ENCODE results near the gene TRPC3. TPM values are rescaled to one million over a fixed set of nuclear protein-coding genes. Genes with fewer than 3 reads are reported as not detected.
"Not testable (repeated sequence)": the region's sequence is repeated elsewhere in the genome, so short reads cannot be mapped to it uniquely, and the experiment has no call there.

Gene TRPC3
- polyA plus RNA-seq, 3 donors = not detected

DNA sequence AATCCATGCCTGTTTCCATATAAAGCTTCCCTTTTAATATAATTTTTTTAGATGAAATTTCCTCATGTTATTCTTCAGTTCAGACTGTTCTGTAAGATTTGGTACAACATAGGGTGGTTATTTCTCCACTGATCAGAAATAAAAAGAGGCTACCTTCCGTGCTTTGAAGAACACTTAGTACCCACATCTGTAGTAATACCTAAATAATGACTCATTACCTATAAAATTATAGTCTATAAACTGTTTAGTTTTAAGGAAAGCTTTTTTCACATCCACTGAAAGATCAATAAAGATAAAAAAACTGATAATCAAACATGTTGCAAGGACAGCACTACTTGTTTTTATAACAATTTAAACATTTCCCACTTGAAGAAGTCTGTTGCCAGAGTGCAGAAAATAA is 23.9 kb downstream of the TRPC3 start:
- Histone ChIP-seq H3K27ac (ENCODE audit: low read depth in 1 of 2, low read length in 2 of 2) (no peak overlapping the region), H3K79me2 (ENCODE audit: insufficient read depth, low read length) (no peaks in the 10 kb centered on the region), H3K27me3 (ENCODE audit: control insufficient read depth in 2 of 2, insufficient read depth in 2 of 2, low read length in 2 of 2) (peaks cover 5 to 21% of the 10 kb centered on the region in 2 donors), H3K4me3 (replicated peaks in 1 of 3; ENCODE audit: low read depth in 2 of 3, low read length in 3 of 3) (no peak overlapping the region), H3K9me3 (replicated peaks in 1 of 2; ENCODE audit: control insufficient read depth in 1 of 2, insufficient read depth in 1 of 2, low read length in 2 of 2) (no peaks in the 10 kb centered on the region), H3K9ac (ENCODE audit: insufficient read depth, low read length, poor library complexity, severe bottlenecking) (no peak overlapping the region), H4K20me1 (ENCODE audit: insufficient read depth, low read length) (no peaks in the 10 kb centered on the region), H3K4me2 (replicated peaks; ENCODE audit: extremely low read depth, low read length, poor library complexity, severe bottlenecking) (no peak overlapping the region), H3K4me1 (ENCODE audit: control insufficient read depth in 1 of 2, insufficient read depth in 2 of 2, low read length in 2 of 2) (no peaks in the 10 kb centered on the region), H3K36me3 (replicated peaks in 1 of 2; ENCODE audit: control insufficient read depth in 1 of 2, insufficient read depth in 2 of 2, low read length in 2 of 2) (no peaks in the 10 kb centered on the region), H2AFZ (ENCODE audit: insufficient read depth, low read depth, low read length, poor library complexity, severe bottlenecking) (no peak overlapping the region)
- peaks cover 0 to 2% (median 0%) of the 10 kb centered on the region in 7 donors for H3K9me3 Mint-ChIP-seq
- intact Hi-C loops (cut with micrococcal nuclease) = no loop called here
- no peaks in the 10 kb centered on the region for H3K4me1 Mint-ChIP-seq
- no peak for DNase-seq
- no CpG with 5 or more reads among the region's 1 CpG for WGBS (ENCODE audit: insufficient coverage)
- H3K27ac Mint-ChIP-seq = no peak overlapping the region
- H3K27me3 Mint-ChIP-seq (ENCODE audit: low read depth in 3 of 3) = peaks cover 15 to 33% (median 22%) of the 10 kb centered on the region in 3 donors
- H3K4me3 Mint-ChIP-seq = no peak overlapping the region
- no peak for TF ChIP-seq CTCF (IDR thresholded peaks at IDR 0.05)
- H3K36me3 Mint-ChIP-seq = no peaks in the 10 kb centered on the region

DNA sequence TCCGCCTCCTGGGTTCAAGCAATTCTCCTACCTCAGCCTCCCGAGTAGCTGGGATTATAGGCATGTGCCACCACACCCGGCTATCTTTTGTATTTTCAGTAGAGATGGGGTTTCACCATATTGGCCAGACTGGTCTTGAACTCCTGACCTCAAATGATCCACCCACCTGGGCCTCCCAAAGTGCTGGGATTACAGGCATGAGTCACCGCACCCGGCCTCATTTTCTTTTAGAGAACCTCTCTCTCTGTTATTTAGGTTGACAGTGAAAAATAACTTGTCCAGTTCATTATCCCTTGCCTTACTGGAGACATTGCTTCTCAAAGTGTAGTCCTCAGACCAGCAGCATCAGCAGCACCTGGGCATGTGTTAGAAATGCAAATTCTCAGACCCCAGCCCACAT is 25.4 kb downstream of the TRPC3 start:
- H3K4me3 Mint-ChIP-seq; H3K4me1 Mint-ChIP-seq; DNase-seq; H3K36me3 ChIP-seq (replicated peaks in 1 of 2; ENCODE audit: control insufficient read depth in 1 of 2, insufficient read depth in 2 of 2, low read length in 2 of 2); H3K9ac ChIP-seq (ENCODE audit: insufficient read depth, low read length, poor library complexity, severe bottlenecking); H3K79me2 ChIP-seq (ENCODE audit: insufficient read depth, low read length); H3K4me3 ChIP-seq (replicated peaks in 1 of 3; ENCODE audit: low read depth in 2 of 3, low read length in 3 of 3); H3K36me3 Mint-ChIP-seq; H3K27ac Mint-ChIP-seq; H3K4me1 ChIP-seq (ENCODE audit: control insufficient read depth in 1 of 2, insufficient read depth in 2 of 2, low read length in 2 of 2); intact Hi-C loops (cut with micrococcal nuclease); H3K9me3 ChIP-seq (replicated peaks in 1 of 2; ENCODE audit: control insufficient read depth in 1 of 2, insufficient read depth in 1 of 2, low read length in 2 of 2); H3K4me2 ChIP-seq (replicated peaks; ENCODE audit: extremely low read depth, low read length, poor library complexity, severe bottlenecking); H4K20me1 ChIP-seq (ENCODE audit: insufficient read depth, low read length); H3K9me3 Mint-ChIP-seq; H2AFZ ChIP-seq (ENCODE audit: insufficient read depth, low read depth, low read length, poor library complexity, severe bottlenecking); H3K27ac ChIP-seq (ENCODE audit: low read depth in 1 of 2, low read length in 2 of 2): not testable (repeated sequence)
- peaks cover 4 to 12% of the 10 kb centered on the region in 2 donors for H3K27me3 ChIP-seq (ENCODE audit: control insufficient read depth in 2 of 2, insufficient read depth in 2 of 2, low read length in 2 of 2)
- H3K27me3 Mint-ChIP-seq (ENCODE audit: low read depth in 3 of 3) = peaks cover 4 to 21% (median 9%) of the 10 kb centered on the region in 3 donors
- no CpG with 5 or more reads among the region's 5 CpGs for WGBS (ENCODE audit: insufficient coverage)
